K562 (cell line): ENCODE results near the gene KIAA0513.

Experiments used
- CEBPB ChIP-seq: fragments of 450-650 bp; IDR thresholded peaks from 2 replicates; pipeline ENCODE4 v1.6.1; 2016; ENCODE audit warnings: missing genetic modification characterization, missing compliant biosample characterization
- E2F6 ChIP-seq, 2 experiments: IDR thresholded peaks; 2 replicates each; pipeline ENCODE4 v1.6.1; 2011; ENCODE audit warnings: borderline replicate concordance in 1 of 2, control low read depth in 1 of 2, low read depth in 1 of 2, low read length in 1 of 2, mild to moderate bottlenecking in 1 of 2, mixed read lengths in 1 of 2, moderate library complexity in 1 of 2; ENCODE audit not compliant: insufficient read depth in 1 of 2, insufficient read length in 1 of 2, poor library complexity in 1 of 2, severe bottlenecking in 1 of 2; ENCODE audit errors: extremely low read depth in 1 of 2
- PHF8 ChIP-seq: fragments of 200-600 bp; sonication (generic); IDR thresholded peaks from 2 replicates; pipeline ENCODE4 v1.6.1; 2012; ENCODE audit warnings: mixed run types, mild to moderate bottlenecking, inconsistent platforms, low read length, moderate library complexity, borderline replicate concordance
- RAD21 ChIP-seq, 2 experiments: fragments of 250-450 bp in 1 of 2; fragments of 450-650 bp in 1 of 2; sonication (Bioruptor Pico) in 1 of 2; formaldehyde crosslinking in 1 of 2; IDR thresholded peaks in 1 of 2; conservative IDR thresholded peaks in 1 of 2; 2 replicates each; pipeline versions ENCODE4 v1.4.0 to v1.8.0; 2020 to 2022; ENCODE audit warnings: mild to moderate bottlenecking in 2 of 2, moderate library complexity in 1 of 2
- RB1 ChIP-seq: fragments of 450-650 bp; IDR thresholded peaks from 2 replicates; pipeline ENCODE4 v1.6.1; 2017; ENCODE audit warnings: low read depth, mild to moderate bottlenecking
- RBM22 ChIP-seq: fragments of 200-400 bp; formaldehyde crosslinking; IDR thresholded peaks from 2 replicates; pipeline ENCODE4 v1.6.1; 2018; ENCODE audit warnings: low read length, low read depth; ENCODE audit not compliant: poor library complexity, severe bottlenecking
- ZNF12 ChIP-seq: sonication (generic); formaldehyde crosslinking; IDR thresholded peaks from 2 replicates; pipeline ENCODE4 v1.4.0; 2020; ENCODE audit warnings: mild to moderate bottlenecking, missing genetic modification reagents

- no peak for TF ChIP-seq RB1
- TF ChIP-seq ZNF12 (CRISPR knock-in tag): no peak
- no peak for TF ChIP-seq CEBPB (tag)
- TF ChIP-seq RAD21 (CRISPR knock-in tag; conservative IDR thresholded peaks at IDR 0.05 in 1 of 2, IDR thresholded peaks at IDR 0.05 in 1 of 2): no peak
- no peak for TF ChIP-seq RBM22
- no peak for TF ChIP-seq E2F6 (IDR thresholded peaks at IDR 0.05; ENCODE audit: borderline replicate concordance in 1 of 2, extremely low read depth in 1 of 2, insufficient read depth in 1 of 2, insufficient read length in 1 of 2, low read depth in 1 of 2, low read length in 1 of 2, poor library complexity in 1 of 2, severe bottlenecking in 1 of 2)
- TF ChIP-seq PHF8: no peak
These were observed 41.6 kb downstream of the KIAA0513 start for GRCh38 chr16:85069171-85069570.
